Endodermal cell (in vitro differentiated cells): ENCODE results near the gene COX20. TPM values are rescaled to one million over a fixed set of nuclear protein-coding genes. Genes with fewer than 3 reads are reported as not detected.

Source experiments
- DNase-seq: peaks from one replicate; pipeline ENCODE4 v3.0.0-alpha.2; 2017
- H3K27ac ChIP-seq: 2 replicates; pipeline ENCODE4 v1.5.1; 2013; ENCODE audit warnings: mild to moderate bottlenecking, low read depth, low read length, moderate library complexity
- H3K27me3 ChIP-seq: 2 replicates; pipeline ENCODE4 v1.6.1; 2013; ENCODE audit warnings: mild to moderate bottlenecking, low read length, moderate library complexity; ENCODE audit not compliant: insufficient read depth, control insufficient read depth, poor library complexity, severe bottlenecking
- H3K36me3 ChIP-seq: 2 replicates; pipeline ENCODE4 v1.7.0; 2013; ENCODE audit warnings: mild to moderate bottlenecking, low read length, moderate library complexity; ENCODE audit not compliant: control insufficient read depth, insufficient read depth
- H3K4me1 ChIP-seq: one replicate; pipeline ENCODE4 v1.7.0; 2013; ENCODE audit warnings: low read length; ENCODE audit not compliant: control insufficient read depth, insufficient read depth
- H3K4me3 ChIP-seq: 2 replicates; pipeline ENCODE4 v1.5.1; 2013; ENCODE audit warnings: mild to moderate bottlenecking, low read length, moderate library complexity
- H3K9ac ChIP-seq: 2 replicates; pipeline ENCODE4 v1.6.1; 2013; ENCODE audit warnings: mild to moderate bottlenecking, low read length, moderate library complexity; ENCODE audit not compliant: poor library complexity, severe bottlenecking; ENCODE audit errors: extremely low read depth
- H3K9me3 ChIP-seq: 2 replicates; pipeline ENCODE4 v1.6.1; 2013; ENCODE audit warnings: mild to moderate bottlenecking, low read length, moderate library complexity; ENCODE audit not compliant: control insufficient read depth
- H3K27ac Mint-ChIP-seq: 2 replicates; pipeline ENCODE4 v1.8.0; 2020; ENCODE audit warnings: mixed read lengths
- H3K27me3 Mint-ChIP-seq: 2 replicates; pipeline ENCODE4 v1.8.0; 2021; ENCODE audit warnings: mild to moderate bottlenecking, mixed read lengths; ENCODE audit not compliant: insufficient read depth
- H3K36me3 Mint-ChIP-seq: 2 replicates; pipeline ENCODE4 v1.8.0; 2020; ENCODE audit warnings: low read depth, mixed read lengths
- H3K4me1 Mint-ChIP-seq: 2 replicates; pipeline ENCODE4 v1.8.0; 2020; ENCODE audit warnings: mixed read lengths
- H3K4me3 Mint-ChIP-seq: 2 replicates; pipeline ENCODE4 v1.8.0; 2020; ENCODE audit warnings: mild to moderate bottlenecking, moderate library complexity, mixed read lengths
- H3K9me3 Mint-ChIP-seq: 2 replicates; pipeline ENCODE4 v1.8.0; 2020; ENCODE audit warnings: mild to moderate bottlenecking, mixed read lengths
- CTCF ChIP-seq: fragments of 200-600 bp; sonication (generic); conservative IDR thresholded peaks from 2 replicates; pipeline ENCODE4 v1.5.0; 2021; ENCODE audit warnings: antibody characterized with exemption, mild to moderate bottlenecking
- WGBS, 2 experiments: methylation state at CpG; one replicate each; pipeline versions ENCODE4 v1.1.5 to v1.1.7; 2013; ENCODE audit warnings: missing lambda C conversion rate in 2 of 2, mixed read lengths in 1 of 2; ENCODE audit not compliant: insufficient coverage in 1 of 2, insufficient read length in 1 of 2; 5-methylcytosine and 5-hydroxymethylcytosine counted together
- total RNA-seq, 2 donors: library from RNA; stranded (reverse); fragmentation: NEBNext Ultra II Directional in 1 of 2; extraction: Animal tissue kit (Norgen Biotek cat#: 25700) in 1 of 2; gene quantifications; 2 replicates in 1 of 2; 3 replicates in 1 of 2; pipeline ENCODE4 v1.2.1, GENCODE V29; 2021

The COX20 gene
- total RNA-seq, 2 donors from 2014 or later = 19.5 to 23.4 TPM

- Histone ChIP-seq H3K27me3 (no peaks in the 10 kb centered on the region), H3K36me3 (peaks cover 93% of the 10 kb centered on the region), H3K4me1 (no peaks in the 10 kb centered on the region), H3K27ac (no peak overlapping the region), H3K9me3 (no peaks in the 10 kb centered on the region), H3K4me3 (peak overlapping the region; percentile 98), H3K9ac (no peak overlapping the region)
- no peak for TF ChIP-seq CTCF
- peaks cover 89% of the 10 kb centered on the region for H3K36me3 Mint-ChIP-seq
- H3K27ac Mint-ChIP-seq = no peak overlapping the region
- 91 to 100% methylated on average over 1 of the region's 1 CpG for WGBS, 2 experiments
- H3K27me3 Mint-ChIP-seq = no peaks in the 10 kb centered on the region
- DNase-seq = no peak
- peaks cover 27% of the 10 kb centered on the region for H3K4me1 Mint-ChIP-seq
- H3K9me3 Mint-ChIP-seq = no peaks in the 10 kb centered on the region
- H3K4me3 Mint-ChIP-seq = no peak overlapping the region
Observed at GRCh38 chr1:244858357-244858756, 22.9 kb downstream of the COX20 start.

GRCh38 chr1:244860078-244860477 is 24.6 kb downstream of the COX20 start:
- H3K9me3 Mint-ChIP-seq = no peaks in the 10 kb centered on the region
- no peaks in the 10 kb centered on the region for H3K4me1 ChIP-seq
- H3K4me1 Mint-ChIP-seq = peaks cover 29% of the 10 kb centered on the region
- H3K27me3 ChIP-seq = no peaks in the 10 kb centered on the region
- H3K27me3 Mint-ChIP-seq = no peaks in the 10 kb centered on the region
- no peak for TF ChIP-seq CTCF
- H3K27ac ChIP-seq = no peak overlapping the region
- peaks cover 73% of the 10 kb centered on the region for H3K36me3 Mint-ChIP-seq
- H3K4me3 ChIP-seq = peak overlapping the region; percentile 98
- H3K27ac Mint-ChIP-seq = peak overlapping the region; percentile 75
- no peak for DNase-seq
- H3K36me3 ChIP-seq = peaks cover 75% of the 10 kb centered on the region
- peak overlapping the region; percentile 97 for H3K9ac ChIP-seq
- peak overlapping the region; percentile 93 for H3K4me3 Mint-ChIP-seq
- WGBS, 2 experiments = 86 to 91% methylated on average over 8 of the region's 9 CpGs
- H3K9me3 ChIP-seq = no peaks in the 10 kb centered on the region

- peaks cover 63% of the 10 kb centered on the region for H3K36me3 Mint-ChIP-seq
- peaks cover 66% of the 10 kb centered on the region for H3K36me3 ChIP-seq
- no peak for DNase-seq
- H3K27ac ChIP-seq = no peak overlapping the region
- H3K4me3 ChIP-seq = peak overlapping the region; percentile 98
- no peaks in the 10 kb centered on the region for H3K9me3 ChIP-seq
- peak overlapping the region; percentile 93 for H3K4me3 Mint-ChIP-seq
- no peak for TF ChIP-seq CTCF
- no peaks in the 10 kb centered on the region for H3K9me3 Mint-ChIP-seq
- H3K27me3 Mint-ChIP-seq = no peaks in the 10 kb centered on the region
- H3K9ac ChIP-seq = peak overlapping the region; percentile 97
- peaks cover 36% of the 10 kb centered on the region for H3K4me1 Mint-ChIP-seq
- peaks cover 2% of the 10 kb centered on the region for H3K4me1 ChIP-seq
- H3K27me3 ChIP-seq = no peaks in the 10 kb centered on the region
- peak overlapping the region; percentile 77 for H3K27ac Mint-ChIP-seq
- WGBS, 2 experiments = 27 to 45% methylated on average over 1 to 2 of the region's 2 CpGs
Observed at GRCh38 chr1:244860914-244861610, 25.6 kb downstream of the COX20 start.
